WTC11 (cell line): ENCODE data around the gene CYP4F22. TPM values are rescaled to one million over a fixed set of nuclear protein-coding genes. Genes with fewer than 3 reads are reported as not detected.
"Not testable (repeated sequence)": the region's sequence is repeated elsewhere in the genome, so short reads cannot be mapped to it uniquely, and the experiment has no call there.

Source experiments
- ATAC-seq: fragments of 200-7000 bp; cut with Tn5 transposase; 2 replicates; pipeline ENCODE4 v1.10.0; 2021; ENCODE audit warnings: mild to moderate bottlenecking, moderate library complexity
- CTCF ChIA-PET: fragments of 300-600 bp; sonication (Branson Sonifier 250); formaldehyde crosslinking; loops from one replicate; lab custom pipeline; 2021; ENCODE audit warnings: antibody characterized with exemption; lab: Charles Lee
- POLR2A ChIA-PET: fragments of 350-600 bp; sonication (Branson Sonifier 250); formaldehyde crosslinking; loops from one replicate; lab custom pipeline; 2021; ENCODE audit warnings: antibody characterized with exemption; lab: Charles Lee
- DNase-seq: peaks from one replicate; pipeline ENCODE4 v3.0.0; 2021; ENCODE audit warnings: low spot score
- H3K27ac Mint-ChIP-seq: 2 replicates; pipeline ENCODE4 v1.8.0; 2021; ENCODE audit warnings: mixed read lengths
- H3K27me3 Mint-ChIP-seq: 2 replicates; pipeline ENCODE4 v1.8.0; 2021; ENCODE audit warnings: low read depth, mild to moderate bottlenecking, moderate library complexity, mixed read lengths
- H3K36me3 Mint-ChIP-seq: 2 replicates; pipeline ENCODE4 v1.8.0; 2021; ENCODE audit warnings: mixed read lengths
- H3K4me1 Mint-ChIP-seq: 2 replicates; pipeline ENCODE4 v1.8.0; 2022; ENCODE audit warnings: mixed read lengths
- H3K4me3 Mint-ChIP-seq: 2 replicates; pipeline ENCODE4 v1.8.0; 2021; ENCODE audit warnings: mild to moderate bottlenecking, moderate library complexity, mixed read lengths
- H3K9me3 Mint-ChIP-seq: 2 replicates; pipeline ENCODE4 v1.8.0; 2021; ENCODE audit warnings: mixed read lengths
- AFF4 ChIP-seq: sonication (generic); formaldehyde crosslinking; IDR thresholded peaks from 2 replicates; pipeline ENCODE4 v1.8.1; 2023; ENCODE audit warnings: mild to moderate bottlenecking, missing genetic modification reagents, borderline replicate concordance
- ARID4B ChIP-seq: sonication (generic); formaldehyde crosslinking; IDR thresholded peaks from 2 replicates; pipeline ENCODE4 v1.8.0; 2023; ENCODE audit warnings: missing genetic modification reagents, mild to moderate bottlenecking, borderline replicate concordance
- EMX1 ChIP-seq: fragments of 250-450 bp; sonication (Bioruptor Pico); IDR thresholded peaks from 2 replicates; pipeline ENCODE4 v1.8.0; 2021; ENCODE audit warnings: mild to moderate bottlenecking
- FOXP4 ChIP-seq: sonication (generic); formaldehyde crosslinking; IDR thresholded peaks from 2 replicates; pipeline ENCODE4 v1.8.0; 2022; ENCODE audit warnings: mild to moderate bottlenecking, missing genetic modification reagents
- JAZF1 ChIP-seq: fragments of 250-450 bp; sonication (Bioruptor Pico); IDR thresholded peaks from 2 replicates; pipeline ENCODE4 v1.9.0; 2021; ENCODE audit warnings: moderate library complexity, mild to moderate bottlenecking, inconsistent platforms
- NR1H2 ChIP-seq: sonication (generic); formaldehyde crosslinking; IDR thresholded peaks from 2 replicates; pipeline ENCODE4 v1.9.0; 2021; ENCODE audit warnings: mild to moderate bottlenecking, moderate library complexity, missing genetic modification reagents
- OVOL2 ChIP-seq: fragments of 250-450 bp; sonication (Bioruptor Pico); IDR thresholded peaks from 2 replicates; pipeline ENCODE4 v1.9.0; 2021; ENCODE audit warnings: mild to moderate bottlenecking, borderline replicate concordance
- SMAD3 ChIP-seq: sonication (generic); formaldehyde crosslinking; IDR thresholded peaks from 2 replicates; pipeline ENCODE4 v1.8.0; 2022; ENCODE audit warnings: missing genetic modification reagents, mild to moderate bottlenecking, borderline replicate concordance
- ZBTB43 ChIP-seq: sonication (generic); formaldehyde crosslinking; IDR thresholded peaks from 2 replicates; pipeline ENCODE4 v1.8.1; 2023; ENCODE audit warnings: mild to moderate bottlenecking, missing genetic modification reagents
- ZNF219 ChIP-seq: sonication (generic); formaldehyde crosslinking; IDR thresholded peaks from 2 replicates; pipeline ENCODE4 v1.8.0; 2023; ENCODE audit warnings: missing genetic modification reagents, mild to moderate bottlenecking, borderline replicate concordance
- ZNF423 ChIP-seq: fragments of 250-450 bp; sonication (Bioruptor Pico); IDR thresholded peaks from 2 replicates; pipeline ENCODE4 v2.1.2; 2022; ENCODE audit warnings: mild to moderate bottlenecking, moderate library complexity
- ZNF671 ChIP-seq: fragments of 250-450 bp; sonication (Bioruptor Pico); IDR thresholded peaks from 2 replicates; pipeline ENCODE4 v1.8.0; 2021; ENCODE audit warnings: mild to moderate bottlenecking
- total RNA-seq: library from RNA; stranded (reverse); gene quantifications from 3 replicates; pipeline ENCODE4 v1.2.3, GENCODE V29; 2021

Gene CYP4F22
- total RNA-seq, 1 experiment from 2014 or later = 1.2 TPM

GRCh38 chr19:15511671-15512424 lies 3.5 kb downstream of the CYP4F22 start:
- peaks cover 6% of the 10 kb centered on the region for H3K36me3 Mint-ChIP-seq
- ATAC-seq = no peak
- TF ChIP-seq ZNF219 (CRISPR knock-in tag) (no peak), ZBTB43 (CRISPR knock-in tag) (no peak), NR1H2 (no peak), ZNF671 (CRISPR knock-in tag) (no peak), FOXP4 (CRISPR knock-in tag) (no peak), AFF4 (CRISPR knock-in tag) (no peak)
- ChIA-PET POLR2A (no interaction called here), CTCF (no interaction called here)
- H3K4me1 Mint-ChIP-seq = 0 out of 2 replicates have a peak, but pooled peaks cover 3% of the 10 kb centered on the region
- no peak overlapping the region for H3K4me3 Mint-ChIP-seq
- H3K27ac Mint-ChIP-seq = no peak overlapping the region
- DNase-seq = no peak
- H3K27me3 Mint-ChIP-seq = peaks cover 39% of the 10 kb centered on the region
- H3K9me3 Mint-ChIP-seq = peaks cover 17% of the 10 kb centered on the region

- H3K27ac Mint-ChIP-seq, CTCF ChIA-PET, H3K36me3 Mint-ChIP-seq, H3K4me3 Mint-ChIP-seq, ATAC-seq, POLR2A ChIA-PET, H3K4me1 Mint-ChIP-seq, DNase-seq: not testable (repeated sequence)
- Mint-ChIP-seq H3K9me3 (peaks cover 23% of the 10 kb centered on the region), H3K27me3 (peaks cover 18% of the 10 kb centered on the region)
These were observed 6.9 kb downstream of the CYP4F22 start for GRCh38 chr19:15515227-15515625.

GRCh38 chr19:15516363-15516762 lies 8.0 kb downstream of the CYP4F22 start:
- CTCF ChIA-PET = no interaction called here
- no peak for DNase-seq
- H3K9me3 Mint-ChIP-seq = peaks cover 23% of the 10 kb centered on the region
- TF ChIP-seq ZBTB43 (CRISPR knock-in tag) (no peak), ZNF423 (no peak), OVOL2 (CRISPR knock-in tag) (no peak)
- H3K4me3 Mint-ChIP-seq = no peak overlapping the region
- peaks cover 10% of the 10 kb centered on the region for H3K36me3 Mint-ChIP-seq
- POLR2A ChIA-PET = no interaction called here
- H3K27me3 Mint-ChIP-seq = peaks cover 15% of the 10 kb centered on the region
- no peak for ATAC-seq
- no peaks in the 10 kb centered on the region for H3K4me1 Mint-ChIP-seq
- no peak overlapping the region for H3K27ac Mint-ChIP-seq

- DNase-seq (no peak), ATAC-seq (no peak)
- Mint-ChIP-seq H3K27ac (no peak overlapping the region), H3K27me3 (peaks cover 15% of the 10 kb centered on the region), H3K4me3 (no peak overlapping the region), H3K9me3 (peaks cover 23% of the 10 kb centered on the region), H3K36me3 (peaks cover 10% of the 10 kb centered on the region), H3K4me1 (no peaks in the 10 kb centered on the region)
- ChIA-PET POLR2A (no interaction called here), CTCF (interaction anchor here (0.6 kb wide), 1 partner anchor 48 kb away, joined by 3 read pairs; no protein-coding TSS in a partner anchor)
- TF ChIP-seq ARID4B (CRISPR knock-in tag) = no peak
- TF ChIP-seq EMX1 (CRISPR knock-in tag) = no peak
- no peak for TF ChIP-seq JAZF1
- no peak for TF ChIP-seq SMAD3 (CRISPR knock-in tag)
These were observed 9.5 kb downstream of the CYP4F22 start for GRCh38 chr19:15517778-15518177.
